ENCODE measurements around the gene ATP5MG. TPM values are rescaled to one million over a fixed set of nuclear protein-coding genes. Genes with fewer than 3 reads are reported as not detected.

The ATP5MG gene
- total RNA-seq, 1 experiment from 2014 or later: 248 TPM

DNA sequence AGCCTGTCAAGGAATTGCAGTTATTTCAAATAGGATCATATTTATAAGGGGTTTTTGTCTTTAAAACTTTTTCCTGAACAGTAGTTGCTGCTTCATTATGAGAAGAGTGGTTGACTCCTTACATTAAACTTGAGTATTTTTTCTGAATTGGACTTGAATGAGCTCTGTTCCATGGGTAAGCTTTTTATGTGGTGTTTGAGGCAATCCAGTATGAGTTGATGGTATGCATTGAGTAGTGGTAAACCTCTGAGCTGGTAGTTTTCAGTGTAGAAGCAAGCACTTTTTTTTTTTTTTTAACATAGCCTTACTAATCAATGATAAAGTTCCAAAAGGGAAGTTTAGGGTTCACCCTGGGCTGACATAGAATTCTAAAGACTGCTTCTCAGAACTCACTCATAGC, 38.2 kb downstream of the ATP5MG start:
- H3K4me3 ChIP-seq: no peak overlapping the region; the same call in 1 of the 2 replicates
- peaks cover 8% of the 10 kb centered on the region; the same call in 1 of the 2 replicates for H3F3A ChIP-seq (ENCODE audit: insufficient read depth, low read depth)
- H3K4me2 ChIP-seq: peak overlapping the region; percentile 87
- DNase-seq: no peak
- H3K4me1 ChIP-seq (replicated peaks; ENCODE audit: insufficient read depth): peaks cover 40% of the 10 kb centered on the region
- no peaks in the 10 kb centered on the region for H3K9me3 ChIP-seq (ENCODE audit: insufficient read depth, low read depth)
- H3K79me2 ChIP-seq (ENCODE audit: low read depth): peaks cover 81% of the 10 kb centered on the region
- H2AFZ ChIP-seq: no peak overlapping the region
- no peak overlapping the region for H3K27ac ChIP-seq
- CTCF ChIA-PET: no interaction called here
- peaks cover 23% of the 10 kb centered on the region for H3K36me3 ChIP-seq (ENCODE audit: low read depth)
- POLR2A ChIA-PET (ENCODE audit: unreplicated experiment): no interaction called here
- intact Hi-C loops (cut with micrococcal nuclease; ENCODE audit: unreplicated experiment): no loop called here
- H4K20me1 ChIP-seq (ENCODE audit: insufficient read depth): peaks cover 73% of the 10 kb centered on the region
- H3K9me2 ChIP-seq (ENCODE audit: insufficient read depth): no peaks in the 10 kb centered on the region
- no TSS peak for BruUV-seq (replicated peaks)
- H3K27me3 ChIP-seq (ENCODE audit: insufficient read depth, low read depth): no peaks in the 10 kb centered on the region
- TF ChIP-seq EZH2 (IDR thresholded peaks at IDR 0.05; ENCODE audit: low read depth): no peak
- TF ChIP-seq, protein P1, sequence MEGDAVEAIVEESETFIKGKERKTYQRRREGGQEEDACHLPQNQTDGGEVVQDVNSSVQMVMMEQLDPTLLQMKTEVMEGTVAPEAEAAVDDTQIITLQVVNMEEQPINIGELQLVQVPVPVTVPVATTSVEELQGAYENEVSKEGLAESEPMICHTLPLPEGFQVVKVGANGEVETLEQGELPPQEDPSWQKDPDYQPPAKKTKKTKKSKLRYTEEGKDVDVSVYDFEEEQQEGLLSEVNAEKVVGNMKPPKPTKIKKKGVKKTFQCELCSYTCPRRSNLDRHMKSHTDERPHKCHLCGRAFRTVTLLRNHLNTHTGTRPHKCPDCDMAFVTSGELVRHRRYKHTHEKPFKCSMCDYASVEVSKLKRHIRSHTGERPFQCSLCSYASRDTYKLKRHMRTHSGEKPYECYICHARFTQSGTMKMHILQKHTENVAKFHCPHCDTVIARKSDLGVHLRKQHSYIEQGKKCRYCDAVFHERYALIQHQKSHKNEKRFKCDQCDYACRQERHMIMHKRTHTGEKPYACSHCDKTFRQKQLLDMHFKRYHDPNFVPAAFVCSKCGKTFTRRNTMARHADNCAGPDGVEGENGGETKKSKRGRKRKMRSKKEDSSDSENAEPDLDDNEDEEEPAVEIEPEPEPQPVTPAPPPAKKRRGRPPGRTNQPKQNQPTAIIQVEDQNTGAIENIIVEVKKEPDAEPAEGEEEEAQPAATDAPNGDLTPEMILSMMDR (conservative IDR thresholded peaks at IDR 0.05): no peak

DNA sequence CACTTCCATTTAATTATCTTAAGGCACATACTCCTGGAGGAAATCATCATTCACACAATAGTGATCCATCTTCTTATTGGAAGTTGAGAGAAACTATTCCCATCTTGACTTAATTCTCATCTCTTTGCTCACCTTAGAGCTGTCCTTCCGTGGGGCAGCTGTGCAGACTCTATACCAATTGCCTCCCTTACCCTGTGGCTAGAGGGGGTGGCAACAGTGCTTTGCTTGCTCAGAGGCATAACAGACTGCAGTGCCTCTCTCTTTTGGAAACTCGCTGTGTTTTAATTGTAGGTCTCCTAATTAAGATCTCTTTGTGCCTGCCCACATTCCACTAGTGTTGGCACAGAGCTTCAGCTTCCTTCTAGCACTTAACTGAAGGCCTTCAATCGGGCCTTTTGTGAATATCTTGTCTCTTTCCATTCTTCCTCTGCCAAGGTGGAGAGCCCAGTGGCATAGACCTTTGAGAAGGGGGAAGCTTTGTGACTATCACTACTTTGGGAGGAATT, 40.4 kb downstream of the ATP5MG start:
- Histone ChIP-seq H3K4me2 (0 out of 2 replicates have a peak overlapping the region, but pooled peaks have one; percentile 3), H3K4me1 (replicated peaks; ENCODE audit: insufficient read depth) (peaks cover 40% of the 10 kb centered on the region), H2AFZ (no peak overlapping the region), H3K9me2 (ENCODE audit: insufficient read depth) (no peaks in the 10 kb centered on the region), H3K79me2 (ENCODE audit: low read depth) (peaks cover 100% of the 10 kb centered on the region), H3K9me3 (ENCODE audit: insufficient read depth, low read depth) (no peaks in the 10 kb centered on the region), H3K4me3 (no peak overlapping the region), H3F3A (ENCODE audit: insufficient read depth, low read depth) (no peaks in the 10 kb centered on the region), H3K27ac (no peak overlapping the region), H4K20me1 (ENCODE audit: insufficient read depth) (peaks cover 86% of the 10 kb centered on the region), H3K27me3 (ENCODE audit: insufficient read depth, low read depth) (no peaks in the 10 kb centered on the region), H3K36me3 (ENCODE audit: low read depth) (peaks cover 32% of the 10 kb centered on the region)
- BruUV-seq (replicated peaks): no TSS peak
- CTCF ChIA-PET: interaction anchor here (0.6 kb wide), 1 partner anchor 11 kb away, joined by 3 read pairs; no protein-coding TSS in a partner anchor
- DNase-seq: no peak
- POLR2A ChIA-PET (ENCODE audit: unreplicated experiment): no interaction called here
- intact Hi-C loops (cut with micrococcal nuclease; ENCODE audit: unreplicated experiment): no loop called here
- TF ChIP-seq, protein P1 (conservative IDR thresholded peaks at IDR 0.05): no peak
- no peak for TF ChIP-seq EZH2 (IDR thresholded peaks at IDR 0.05; ENCODE audit: low read depth)

DNA sequence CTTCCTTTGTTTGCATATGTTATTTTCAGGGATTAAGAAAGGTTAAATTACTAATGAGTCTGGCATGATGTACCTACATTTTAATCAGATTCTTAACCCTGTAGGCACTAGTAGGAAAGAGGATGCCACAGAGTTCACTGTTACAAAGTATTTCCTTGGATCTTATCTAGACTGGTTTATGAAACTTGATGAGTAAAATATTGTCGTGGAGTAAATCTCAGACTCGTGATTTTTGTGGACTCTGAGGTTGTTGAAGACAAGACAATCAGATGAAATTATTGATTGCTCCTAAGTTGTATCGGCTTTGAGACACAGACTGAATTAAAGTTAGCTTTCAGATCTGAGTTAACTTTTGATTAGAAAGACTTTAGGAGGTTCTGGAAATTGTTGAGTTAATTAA, 40.9 kb downstream of the ATP5MG start:
- POLR2A ChIA-PET (ENCODE audit: unreplicated experiment): no interaction called here
- H3K27me3 ChIP-seq (ENCODE audit: insufficient read depth, low read depth): no peaks in the 10 kb centered on the region

More for the DNA sequence above, 40.9 kb downstream of the ATP5MG start:
- peaks cover 40% of the 10 kb centered on the region for H3K4me1 ChIP-seq (replicated peaks; ENCODE audit: insufficient read depth)
- peaks cover 100% of the 10 kb centered on the region for H3K79me2 ChIP-seq (ENCODE audit: low read depth)
- BruUV-seq (replicated peaks): no TSS peak
- no peak for DNase-seq
- H3K9me3 ChIP-seq (ENCODE audit: insufficient read depth, low read depth): no peaks in the 10 kb centered on the region
- no peaks in the 10 kb centered on the region for H3F3A ChIP-seq (ENCODE audit: insufficient read depth, low read depth)
- H3K4me2 ChIP-seq: 0 out of 2 replicates have a peak overlapping the region, but pooled peaks have one; percentile 3
- H4K20me1 ChIP-seq (ENCODE audit: insufficient read depth): peaks cover 89% of the 10 kb centered on the region
- CTCF ChIA-PET: interaction anchor here (0.6 kb wide), 1 partner anchor 12 kb away, joined by 3 read pairs; no protein-coding TSS in a partner anchor
- no peaks in the 10 kb centered on the region for H3K9me2 ChIP-seq (ENCODE audit: insufficient read depth)
- no peak for TF ChIP-seq EZH2 (IDR thresholded peaks at IDR 0.05; ENCODE audit: low read depth)
- TF ChIP-seq, protein P1 (conservative IDR thresholded peaks at IDR 0.05): no peak
- H3K36me3 ChIP-seq (ENCODE audit: low read depth): peaks cover 32% of the 10 kb centered on the region
- intact Hi-C loops (cut with micrococcal nuclease; ENCODE audit: unreplicated experiment): no loop called here
- H2AFZ ChIP-seq: no peak overlapping the region
- H3K27ac ChIP-seq: no peak overlapping the region
- no peak overlapping the region for H3K4me3 ChIP-seq

All from PC-9 (cell line).